ENCODE data around the gene PHLDB1.
"Not testable (repeated sequence)": the region's sequence is repeated elsewhere in the genome, so short reads cannot be mapped to it uniquely, and the experiment has no call there.

PHLDB1 gene

GRCh38 chr11:118659953-118660680 is 52.7 kb downstream of the PHLDB1 start:
- DNase-seq: no peak

GRCh38 chr11:118660681-118661424 is 53.4 kb downstream of the PHLDB1 start:
- no peak for DNase-seq

- no peak for DNase-seq
Observed at GRCh38 chr11:118661425-118662301, 54.2 kb downstream of the PHLDB1 start.

- no peak for DNase-seq
Observed at GRCh38 chr11:118662401-118663271, 55.2 kb downstream of the PHLDB1 start.

GRCh38 chr11:118663381-118663780 is 56.0 kb downstream of the PHLDB1 start:
- no peak for DNase-seq

GRCh38 chr11:118663902-118664301 is 56.5 kb downstream of the PHLDB1 start:
- no peak for DNase-seq

- no peak for DNase-seq
Observed at GRCh38 chr11:118666371-118666770, 59.0 kb downstream of the PHLDB1 start.

GRCh38 chr11:118670063-118670462 is 62.6 kb downstream of the PHLDB1 start:
- DNase-seq: no peak

- no peak for DNase-seq
Observed at GRCh38 chr11:118671254-118671653, 63.8 kb downstream of the PHLDB1 start.

- DNase-seq: no peak
Observed at GRCh38 chr11:118672846-118673245, 65.4 kb downstream of the PHLDB1 start.

GRCh38 chr11:118673361-118674081 is 66.1 kb downstream of the PHLDB1 start:
- no peak for DNase-seq

GRCh38 chr11:118674082-118674435 is 66.6 kb downstream of the PHLDB1 start:
- DNase-seq: no peak

- no peak for DNase-seq
Observed at GRCh38 chr11:118677977-118678376, 70.6 kb downstream of the PHLDB1 start.

- not testable (repeated sequence) for DNase-seq
Observed at GRCh38 chr11:118678908-118679307, 71.5 kb downstream of the PHLDB1 start.

- no peak for DNase-seq
Observed at GRCh38 chr11:118679483-118679882, 72.1 kb downstream of the PHLDB1 start, which contains the start of gene TREH. Gene TREH (minus strand): TSS chr11:118679650. CDS start chr11:118679627, 23 bp downstream.

GRCh38 chr11:118682372-118682771 is 75.0 kb downstream of the PHLDB1 start:
- DNase-seq: no peak

GRCh38 chr11:118682939-118683338 is 75.5 kb downstream of the PHLDB1 start:
- DNase-seq: not testable (repeated sequence)

- DNase-seq: no peak
Observed at GRCh38 chr11:118684187-118684586, 76.8 kb downstream of the PHLDB1 start.

GRCh38 chr11:118687906-118688305 is 80.5 kb downstream of the PHLDB1 start:
- no peak for DNase-seq

- not testable (repeated sequence) for DNase-seq
Observed at GRCh38 chr11:118688339-118688738, 80.9 kb downstream of the PHLDB1 start.

- no peak for DNase-seq
Observed at GRCh38 chr11:118688851-118689502, 81.6 kb downstream of the PHLDB1 start.

Data from activated CD4-positive, CD25-positive, alpha-beta regulatory T cell (primary cell).